GM19324 (cell line): ENCODE results near the gene PTGES3.
"Not testable (repeated sequence)": the region's sequence is repeated elsewhere in the genome, so short reads cannot be mapped to it uniquely, and the experiment has no call there.

Experiments
- ATAC-seq: cut with Tn5 transposase; IDR thresholded peaks from one replicate; pipeline ENCODE4 v1.9.1; 2021; ENCODE audit warnings: mild to moderate bottlenecking, moderate library complexity; ENCODE audit not compliant: unreplicated experiment, low FRiP score

PTGES3 gene, protein sequence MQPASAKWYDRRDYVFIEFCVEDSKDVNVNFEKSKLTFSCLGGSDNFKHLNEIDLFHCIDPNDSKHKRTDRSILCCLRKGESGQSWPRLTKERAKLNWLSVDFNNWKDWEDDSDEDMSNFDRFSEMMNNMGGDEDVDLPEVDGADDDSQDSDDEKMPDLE

DNA sequence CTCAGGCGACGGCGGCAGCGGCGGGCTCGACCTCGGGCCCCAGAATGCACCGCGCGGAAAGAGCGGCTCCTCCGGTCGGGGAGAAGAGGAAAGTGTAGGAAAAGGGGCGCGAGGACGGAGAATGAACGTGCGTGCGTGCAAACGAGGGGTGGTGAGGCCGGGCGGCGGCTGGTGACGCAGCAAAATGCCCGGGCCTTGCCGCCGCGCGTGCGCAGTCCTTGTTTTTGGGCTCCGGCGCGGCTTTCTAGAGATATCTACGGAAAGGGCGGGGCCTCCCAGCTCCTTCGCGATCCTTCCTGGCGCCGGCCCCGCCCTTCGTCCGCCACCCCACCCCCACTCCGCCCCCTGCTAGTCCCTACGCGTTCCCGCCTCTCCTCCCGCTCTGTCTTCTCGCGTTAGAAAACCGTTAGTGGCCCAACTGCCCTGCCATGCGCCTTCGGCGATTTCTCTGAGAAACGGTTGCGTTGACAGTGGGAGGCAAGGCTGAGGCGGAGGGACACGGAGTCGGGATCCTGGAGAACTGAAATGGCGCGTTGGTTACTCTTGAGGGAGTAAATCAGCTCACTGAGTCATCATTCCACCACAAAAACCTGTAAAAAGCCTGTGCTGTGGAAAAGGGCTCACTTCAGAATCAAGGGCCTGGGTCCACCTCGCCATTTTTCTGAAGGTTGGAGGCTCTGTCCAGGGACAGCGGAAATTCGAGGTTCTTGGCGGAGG, at the start of gene PTGES3:
TSS of gene PTGES3 (minus strand) at position 156 of the 717 bp plus-strand sequence. CDS start 285 bp downstream, outside the sequence.
- ATAC-seq: peak; percentile 72

DNA sequence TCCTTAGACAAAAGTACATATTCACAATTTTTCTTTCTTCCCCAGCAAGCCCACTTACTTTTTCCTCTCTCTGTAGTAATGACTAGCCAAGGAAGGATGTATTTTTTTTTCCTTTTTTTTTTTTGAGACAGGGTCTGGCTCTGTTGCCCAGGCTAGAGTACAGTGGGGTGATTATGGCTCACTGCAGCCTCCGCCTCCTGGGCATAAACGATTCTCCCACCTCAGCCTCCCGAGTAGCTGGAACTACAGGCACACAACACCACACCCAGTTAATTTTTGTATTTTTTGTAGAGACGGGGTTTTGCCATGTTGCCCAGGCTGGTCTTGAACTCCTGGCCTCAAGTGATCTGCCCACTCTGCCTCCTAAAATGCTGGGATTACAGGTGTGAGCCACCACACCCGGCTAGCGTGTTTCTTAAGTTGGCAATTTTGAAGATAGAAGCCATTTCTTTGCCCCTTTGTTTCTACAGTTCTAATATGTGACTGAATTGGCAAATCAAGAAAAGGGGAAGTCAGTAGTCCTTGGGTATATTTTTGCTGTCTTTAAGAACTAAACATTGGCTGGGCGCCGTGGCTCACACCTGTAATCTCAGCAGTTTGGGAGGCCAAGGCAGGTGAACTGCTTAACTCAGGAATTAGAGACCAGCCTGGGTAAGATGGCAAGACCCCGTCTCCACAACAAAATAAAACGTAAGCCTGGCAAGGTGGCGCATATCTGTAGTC, 40.2 kb upstream of the PTGES3 start:
- ATAC-seq: no peak

DNA sequence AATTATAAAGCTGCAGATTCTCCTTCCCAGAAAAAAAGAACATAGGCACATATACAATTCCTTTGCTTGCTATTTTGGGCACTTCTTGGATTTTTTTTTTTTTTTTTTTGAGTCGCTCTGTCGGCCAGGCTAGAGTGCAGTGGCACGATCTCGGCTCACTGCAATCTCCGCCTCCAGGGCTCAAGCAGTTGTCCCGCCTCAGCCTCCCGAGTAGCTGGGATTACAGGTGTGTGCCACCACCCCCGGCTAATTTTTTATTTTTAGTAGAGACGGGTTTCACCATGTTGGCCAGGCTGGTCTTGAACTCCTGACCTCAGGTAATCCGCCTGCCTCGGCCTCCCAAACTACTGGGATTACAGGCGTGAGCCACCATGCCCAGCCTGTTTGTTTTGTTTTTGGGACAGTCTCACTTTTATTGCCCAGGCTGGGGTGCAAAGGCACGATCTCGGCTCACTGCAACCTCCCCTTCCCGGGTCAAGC, 38.2 kb upstream of the PTGES3 start:
- ATAC-seq: not testable (repeated sequence)

DNA sequence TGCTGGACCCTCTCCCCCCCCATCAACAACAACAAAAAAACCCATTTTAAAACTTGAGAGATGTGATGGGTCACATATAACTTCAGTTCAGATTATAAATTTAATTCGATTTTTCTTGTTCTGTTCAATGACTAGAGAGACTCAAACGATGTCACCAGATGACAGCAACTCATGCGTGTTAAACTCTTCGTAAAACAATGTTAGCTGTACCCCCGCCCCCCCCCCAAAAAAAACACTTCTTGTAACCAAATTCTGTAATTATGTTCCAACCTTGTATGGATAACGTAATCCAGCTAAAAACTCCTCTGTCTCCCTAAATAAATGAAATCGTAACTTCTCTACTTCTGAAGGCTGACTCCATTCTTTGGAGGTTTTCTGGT, 37.6 kb upstream of the PTGES3 start:
- no peak for ATAC-seq

DNA sequence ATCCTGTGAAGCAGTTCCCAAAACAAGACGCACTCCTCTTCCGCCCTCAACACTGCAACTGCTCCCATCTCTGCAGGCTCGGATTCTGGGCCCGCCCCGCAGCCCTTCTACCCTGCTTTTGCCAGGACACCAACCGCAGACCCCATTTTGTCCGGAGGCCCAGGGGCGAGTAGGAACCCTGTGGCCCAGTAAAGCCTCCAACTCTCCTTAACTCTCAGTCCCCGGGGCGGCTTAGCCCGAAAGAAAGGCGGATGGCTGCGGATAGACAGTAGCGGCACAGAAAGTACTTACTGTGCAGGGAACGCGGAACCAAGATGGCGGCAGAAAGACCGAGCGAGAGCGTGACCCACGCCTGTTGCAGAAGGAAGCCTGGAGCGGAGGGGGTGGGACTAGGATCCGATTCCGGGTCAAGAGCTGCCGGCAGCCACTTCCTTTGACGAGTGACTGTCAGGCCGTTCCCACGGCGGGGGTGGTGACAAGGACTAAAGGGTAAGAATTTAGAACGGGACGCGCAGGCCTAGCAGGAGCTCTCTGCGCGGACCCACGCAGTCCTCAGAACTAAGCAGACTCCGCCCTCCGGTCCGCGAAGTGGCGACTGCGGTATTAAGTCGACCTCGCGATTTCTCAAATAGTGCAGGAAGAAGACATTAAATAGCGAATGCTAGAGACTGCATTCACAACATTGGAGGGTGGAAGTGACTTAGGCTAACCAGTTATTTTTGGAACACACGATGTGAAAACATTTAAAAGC, 37.1 kb upstream of the PTGES3 start, which contains the start of gene NACA:
TSS of gene NACA (minus strand) at position 328 of the 751 bp plus-strand sequence. CDS start 778 bp downstream, outside the sequence.
- ATAC-seq: peak; percentile 93

DNA sequence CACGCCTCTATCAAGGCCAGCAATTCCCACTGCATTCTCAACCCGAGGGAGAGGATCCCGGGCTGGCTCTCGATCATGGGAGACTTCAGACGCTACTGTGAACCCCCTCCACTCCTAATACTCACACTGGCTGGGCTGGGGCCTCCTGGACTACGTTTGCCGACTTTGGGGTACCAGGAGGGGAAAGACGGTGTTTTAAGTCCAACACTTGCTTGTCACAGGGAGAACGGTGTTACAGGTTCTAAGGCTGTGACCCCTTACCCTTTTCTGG, 36.6 kb upstream of the PTGES3 start:
- ATAC-seq: no peak

DNA sequence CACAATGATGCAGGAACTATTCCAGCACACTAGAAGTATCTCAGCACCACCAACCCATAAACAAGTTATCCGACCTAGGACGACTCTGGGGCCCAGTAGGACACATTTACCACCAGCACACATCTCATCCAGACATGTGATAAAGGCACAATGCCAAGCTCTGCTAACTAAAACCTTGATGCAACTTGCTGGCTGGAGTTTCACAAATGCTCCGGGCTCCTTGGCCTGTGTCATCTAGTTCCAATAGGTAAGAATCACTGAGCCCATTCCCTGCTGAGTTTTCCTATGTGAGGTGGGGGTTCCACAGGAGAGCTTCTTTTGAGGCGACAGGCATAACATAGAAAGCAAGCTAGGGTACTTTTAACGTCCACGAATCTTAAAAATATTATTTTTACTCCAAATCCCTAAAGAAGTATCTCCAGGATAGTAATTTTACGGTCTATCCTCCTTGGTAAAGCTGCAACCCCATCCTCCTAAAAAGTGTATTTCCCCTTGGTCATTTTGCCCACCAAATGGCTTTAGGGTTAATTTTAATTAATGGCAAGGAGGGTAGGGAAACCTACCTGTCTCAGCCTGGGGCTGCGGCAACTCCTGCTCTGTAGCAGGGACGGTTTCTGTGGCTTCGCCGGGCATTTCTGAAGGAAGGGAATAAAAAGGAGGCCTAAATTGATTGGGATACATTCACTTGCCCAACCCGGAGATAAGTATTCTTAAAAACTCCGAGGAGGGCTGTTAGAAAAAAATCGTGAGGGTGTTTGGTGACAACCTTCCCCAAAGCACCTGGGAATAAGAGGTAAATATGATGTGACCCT, 36.0 kb upstream of the PTGES3 start:
- no peak for ATAC-seq

DNA sequence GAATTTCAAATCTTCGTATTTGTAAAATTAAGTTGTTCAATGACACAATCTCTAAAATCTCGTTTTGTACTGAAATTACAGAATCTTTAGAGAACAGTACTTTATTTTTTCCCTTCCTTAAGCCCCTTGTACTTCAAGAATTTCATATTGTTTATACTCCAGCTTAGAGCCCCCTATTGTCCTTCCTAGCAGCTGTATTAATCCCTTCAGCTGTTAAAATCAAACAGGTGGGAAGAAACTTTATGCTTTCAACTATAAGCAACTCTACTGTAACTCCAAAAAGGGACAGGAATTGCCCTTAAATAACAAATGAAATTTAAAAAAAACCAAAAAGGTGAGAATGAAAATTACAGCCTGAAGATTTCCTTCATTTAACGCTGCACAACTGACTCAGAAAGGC, 35.3 kb upstream of the PTGES3 start:
- no peak for ATAC-seq

DNA sequence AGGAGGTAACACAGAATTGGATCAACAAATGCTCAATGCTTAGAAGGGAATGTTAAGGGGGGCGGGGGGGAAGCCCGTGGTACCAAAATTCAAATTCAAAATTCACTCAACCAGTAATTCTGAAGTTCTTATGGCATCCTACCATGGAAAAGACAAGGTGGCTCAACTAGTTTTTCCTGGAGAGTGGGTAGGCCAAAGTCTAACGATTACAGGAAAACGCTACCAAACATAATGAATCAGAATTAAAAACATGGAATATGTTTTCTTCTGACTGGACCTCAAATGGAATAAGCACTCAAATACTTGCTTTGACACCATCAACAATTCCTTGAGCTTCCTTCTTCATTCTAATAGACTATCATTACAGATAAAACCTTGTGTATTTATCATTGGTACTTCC, 34.7 kb upstream of the PTGES3 start:
- no peak for ATAC-seq

DNA sequence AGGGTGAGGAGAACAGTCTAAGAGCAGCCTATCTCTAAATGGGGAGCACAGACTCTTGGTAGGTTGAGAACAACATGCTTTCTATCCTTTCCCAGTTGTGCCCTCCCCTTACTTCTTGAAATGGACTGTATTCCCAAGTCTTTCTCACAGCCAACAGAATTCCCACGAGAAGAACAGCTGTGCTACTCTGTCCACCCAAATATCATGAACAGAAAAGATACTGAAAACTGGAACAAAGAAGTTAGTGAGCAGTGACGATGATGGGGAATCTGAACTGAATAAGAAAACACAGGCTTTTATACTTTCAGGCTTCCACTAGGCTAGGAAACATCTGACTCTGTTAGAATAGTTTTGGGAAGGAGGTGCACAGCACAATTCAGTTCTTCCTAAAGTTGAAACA, 33.6 kb upstream of the PTGES3 start:
- no peak for ATAC-seq

DNA sequence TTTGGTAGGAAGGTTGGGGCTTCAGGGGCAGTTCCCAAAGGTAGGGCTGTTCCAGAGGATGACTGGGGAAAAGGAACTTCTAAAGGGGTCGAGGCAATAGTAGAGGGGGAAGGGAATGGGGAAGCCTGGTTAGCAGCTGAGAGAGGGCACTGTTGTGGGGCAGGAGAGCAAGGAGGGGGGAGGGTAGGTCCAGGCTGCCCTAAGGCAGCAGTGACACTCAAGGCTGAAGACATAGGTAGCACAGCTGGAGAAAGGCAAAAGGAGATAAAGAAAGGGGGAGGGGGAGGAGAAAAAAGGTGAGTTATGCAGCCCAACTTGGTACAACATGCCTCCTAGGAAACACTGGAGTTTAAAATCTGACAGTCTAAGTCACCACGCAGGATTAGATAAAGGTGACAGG, 33.1 kb upstream of the PTGES3 start:
- ATAC-seq: no peak

DNA sequence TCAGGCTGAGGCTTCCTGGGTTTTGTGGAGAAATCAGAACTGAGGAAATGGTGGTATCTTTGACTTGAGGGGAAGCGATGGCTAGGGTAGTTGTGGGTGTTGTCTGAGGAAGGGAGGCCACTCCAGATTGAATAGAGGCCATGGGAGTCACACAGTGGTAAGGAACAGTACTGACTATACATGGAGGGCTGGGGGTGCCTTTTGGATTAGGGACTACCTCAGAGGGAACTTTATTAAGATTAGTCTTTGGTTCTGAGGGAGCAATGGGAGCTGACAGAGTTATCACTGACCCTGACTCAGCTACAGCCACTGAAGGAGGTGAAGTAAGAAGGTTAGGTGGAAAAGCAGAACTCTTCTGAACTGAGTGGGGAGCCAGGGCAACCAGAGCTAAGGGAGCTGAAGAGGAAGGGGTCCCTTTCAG, 32.7 kb upstream of the PTGES3 start:
- no peak for ATAC-seq

DNA sequence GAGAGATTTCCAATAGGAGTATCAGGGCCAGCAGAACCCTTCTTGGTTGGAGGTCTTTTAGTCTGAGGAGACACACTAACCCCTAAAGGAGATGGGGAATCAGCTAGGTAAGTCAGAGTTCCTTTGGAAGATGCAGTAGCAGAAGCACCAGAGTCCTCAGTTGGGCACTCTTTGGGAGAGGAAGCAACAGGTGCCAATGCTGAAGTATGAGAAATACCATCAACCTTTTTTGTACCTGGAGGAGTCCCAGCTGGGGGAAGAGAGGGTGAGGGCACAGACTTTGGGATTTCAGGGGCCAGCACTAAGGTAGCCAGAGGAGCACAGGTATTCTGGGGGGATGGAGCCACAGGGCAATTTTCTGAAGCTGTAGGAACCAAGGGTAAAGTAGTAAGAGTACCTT, 31.0 kb upstream of the PTGES3 start:
- no peak for ATAC-seq

DNA sequence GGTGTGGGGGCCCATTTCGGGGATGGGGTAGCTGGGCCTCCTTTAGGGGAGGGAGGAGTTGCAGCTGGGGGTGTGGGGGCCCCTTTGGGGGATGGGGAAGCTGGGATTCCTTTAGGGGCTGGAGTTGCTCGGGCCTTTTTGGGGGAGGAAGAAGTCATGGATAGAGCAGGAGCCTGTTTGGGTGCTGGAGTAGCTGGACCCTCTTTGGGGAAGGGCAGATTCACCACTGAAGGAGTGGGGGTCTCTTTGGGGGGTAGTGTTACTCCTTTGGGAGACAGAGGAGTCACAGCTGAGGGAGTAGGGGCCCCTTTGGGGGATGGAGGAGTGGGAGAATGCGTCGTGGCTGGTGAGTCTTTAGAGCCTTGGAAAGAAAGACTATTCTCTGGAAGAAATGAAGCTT, 30.6 kb upstream of the PTGES3 start:
- ATAC-seq: no peak

DNA sequence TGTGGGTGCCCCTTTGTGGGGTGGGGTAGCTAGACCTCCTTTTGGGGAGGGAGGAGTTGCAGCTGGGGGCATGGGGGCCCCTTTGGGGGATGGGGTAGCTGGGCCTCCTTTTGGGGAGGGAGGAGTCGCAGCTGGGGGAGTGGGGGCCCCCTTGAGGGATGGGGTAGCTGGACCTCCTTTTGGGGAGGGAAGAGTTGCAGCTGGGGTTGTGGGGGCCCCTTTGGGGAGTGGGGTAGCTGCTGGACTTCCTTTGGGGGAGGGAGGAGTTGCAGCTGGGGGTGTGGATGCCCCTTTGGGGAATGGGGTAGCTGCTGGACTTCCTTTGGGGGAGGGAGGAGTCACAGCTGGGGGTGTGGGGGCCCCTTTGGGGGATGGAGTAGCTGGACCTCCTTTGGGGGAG, 30.1 kb upstream of the PTGES3 start:
- no peak for ATAC-seq

DNA sequence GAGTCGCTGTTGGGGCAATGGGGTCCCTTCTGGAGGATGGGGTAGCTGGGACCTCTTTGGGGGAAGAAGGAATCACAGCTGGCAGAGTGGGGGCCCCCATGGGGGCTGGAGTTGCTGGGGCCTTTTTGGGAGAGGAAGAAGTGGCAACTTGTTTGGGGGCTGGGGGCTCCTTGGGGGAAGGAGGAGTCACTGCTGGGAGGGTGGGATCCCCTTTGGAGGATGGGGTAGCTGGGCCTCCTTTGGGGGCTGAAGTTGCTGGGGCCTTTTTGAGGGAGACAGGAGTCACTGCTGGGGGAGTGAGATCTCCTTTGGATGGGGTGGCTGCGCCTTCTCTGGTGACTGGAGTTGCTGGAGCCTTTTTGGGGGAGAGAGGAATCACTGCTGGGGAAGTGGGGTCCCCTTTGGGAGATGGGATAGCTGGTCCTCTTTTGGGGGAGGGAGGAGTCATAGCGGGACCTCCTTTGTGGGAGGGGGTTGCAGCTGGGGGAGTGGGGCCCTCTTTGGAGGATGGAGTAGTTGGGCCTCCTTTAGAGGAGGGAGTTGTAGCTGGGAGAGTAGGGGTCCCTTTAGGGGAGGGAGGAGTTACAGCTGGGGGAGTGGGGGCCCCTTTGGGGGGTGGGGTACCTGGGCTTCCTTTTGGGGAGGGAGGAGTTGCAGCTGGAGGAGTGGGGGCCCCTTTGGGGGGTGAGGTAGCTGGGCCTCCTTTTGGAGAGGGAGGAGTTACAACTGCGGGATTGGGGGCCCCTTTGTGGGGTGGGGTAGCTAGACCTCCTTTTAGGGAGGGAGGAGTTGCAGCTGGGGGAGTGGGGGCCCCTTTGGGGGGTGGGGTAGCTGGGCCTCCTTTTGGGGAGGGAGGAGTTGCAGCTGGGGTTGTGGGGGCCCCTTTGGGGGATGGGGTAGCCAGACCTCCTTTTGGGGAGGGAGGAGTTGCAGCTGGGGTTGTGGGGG, 29.1 kb upstream of the PTGES3 start:
- no peak for ATAC-seq

DNA sequence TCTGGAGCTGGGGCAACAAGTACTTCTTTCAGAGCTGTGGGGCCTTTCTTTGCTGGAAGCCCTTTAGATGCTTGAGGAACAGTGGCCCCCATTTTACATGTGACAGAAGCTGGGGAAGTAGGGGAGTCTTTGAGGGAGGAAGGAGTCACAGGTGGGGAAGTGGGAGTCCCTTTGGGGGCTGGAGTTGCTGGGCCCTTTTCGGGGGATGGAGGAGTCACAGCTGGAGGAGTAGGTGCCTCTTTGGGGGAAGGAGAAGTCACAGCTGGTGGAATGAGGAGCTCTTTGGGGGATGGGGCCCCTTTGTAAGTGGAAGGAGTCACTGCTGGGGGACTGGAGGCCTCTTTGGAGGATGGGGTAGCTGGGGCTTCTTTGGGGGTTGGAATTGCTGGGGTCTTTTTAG, 28.4 kb upstream of the PTGES3 start:
- no peak for ATAC-seq

DNA sequence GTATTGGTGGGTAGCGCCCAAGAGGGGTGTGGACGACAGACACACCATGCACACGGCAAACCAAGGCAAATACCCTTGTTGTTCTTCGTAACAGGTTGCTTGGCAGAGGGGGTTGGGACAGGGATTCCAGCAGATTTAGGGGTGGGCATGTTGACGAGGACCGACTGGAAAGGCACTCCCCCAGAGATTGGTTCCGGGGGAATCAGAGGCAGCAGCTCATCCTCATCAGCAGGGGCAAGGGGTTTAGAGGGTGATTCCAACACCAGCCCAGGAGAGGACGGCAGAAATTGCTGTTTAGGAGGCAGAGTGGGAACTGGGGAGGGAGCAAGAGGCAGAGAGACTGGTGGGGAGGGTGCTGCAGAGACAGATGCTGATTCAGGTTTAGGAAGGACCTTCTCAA, 27.7 kb upstream of the PTGES3 start:
- no peak for ATAC-seq

DNA sequence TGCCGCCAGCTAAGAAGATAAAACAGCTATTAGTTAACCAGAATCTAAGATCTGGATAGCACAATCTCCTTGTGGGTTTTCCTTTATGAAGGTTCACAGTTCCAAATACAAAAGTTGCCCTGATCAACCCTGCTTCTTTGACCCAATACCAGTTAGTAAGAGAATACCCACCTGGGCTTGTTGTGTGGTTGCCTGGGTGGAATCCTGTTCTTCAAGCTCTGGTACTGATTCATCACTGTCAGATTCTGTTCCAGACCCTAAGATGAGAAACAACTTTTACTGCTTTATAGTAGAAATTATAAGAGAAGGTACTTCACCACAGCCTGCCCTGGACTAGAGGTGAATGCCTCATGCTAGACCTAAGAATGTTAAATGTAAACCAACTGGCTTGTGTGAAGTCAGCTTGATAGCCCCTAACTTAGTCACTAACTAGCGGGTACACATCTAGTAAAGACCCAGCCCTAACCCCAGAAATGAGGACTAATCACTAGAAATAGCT, 26.4 kb upstream of the PTGES3 start:
- ATAC-seq: no peak
